GM18499 (cell line): Measurements from ENCODE around the gene RACGAP1.
"Not testable (repeated sequence)": the region's sequence is repeated elsewhere in the genome, so short reads cannot be mapped to it uniquely, and the experiment has no call there.

Experiments
- ATAC-seq: cut with Tn5 transposase; IDR thresholded peaks from one replicate; pipeline ENCODE4 v1.9.1; 2021; ENCODE audit warnings: moderate number of reproducible peaks; ENCODE audit not compliant: insufficient read depth, unreplicated experiment

RACGAP1 gene

GRCh38 chr12:50038336-50038735, 13.0 kb upstream of the RACGAP1 start:
- no peak for ATAC-seq

- no peak for ATAC-seq
Observed at GRCh38 chr12:50032854-50033581, 7.7 kb upstream of the RACGAP1 start.

- ATAC-seq = no peak
Observed at GRCh38 chr12:50032515-50032853, 7.2 kb upstream of the RACGAP1 start.

- not testable (repeated sequence) for ATAC-seq
Observed at GRCh38 chr12:50030449-50030848, 5.2 kb upstream of the RACGAP1 start.

- ATAC-seq = no peak
Observed at GRCh38 chr12:50026691-50027090, 1.4 kb upstream of the RACGAP1 start.

- no peak for ATAC-seq
Observed at GRCh38 chr12:50024805-50025186, 498 bp downstream of the RACGAP1 start.

GRCh38 chr12:50024227-50024626, 1.1 kb downstream of the RACGAP1 start:
- no peak for ATAC-seq

GRCh38 chr12:50022903-50023302, 2.4 kb downstream of the RACGAP1 start:
- no peak for ATAC-seq

GRCh38 chr12:50021031-50021430, 4.3 kb downstream of the RACGAP1 start:
- ATAC-seq = no peak

- no peak for ATAC-seq
Observed at GRCh38 chr12:50019524-50019923, 5.8 kb downstream of the RACGAP1 start.

GRCh38 chr12:50018968-50019367, 6.3 kb downstream of the RACGAP1 start:
- no peak for ATAC-seq

GRCh38 chr12:50018154-50018553, 7.1 kb downstream of the RACGAP1 start:
- ATAC-seq = no peak

GRCh38 chr12:50017641-50018040, 7.7 kb downstream of the RACGAP1 start:
- no peak for ATAC-seq

- no peak for ATAC-seq
Observed at GRCh38 chr12:50016501-50017475, 8.5 kb downstream of the RACGAP1 start.

GRCh38 chr12:50014342-50014741, 11.0 kb downstream of the RACGAP1 start:
- no peak for ATAC-seq

- no peak for ATAC-seq
Observed at GRCh38 chr12:50013361-50014147, 11.7 kb downstream of the RACGAP1 start.

- ATAC-seq = no peak
Observed at GRCh38 chr12:50006754-50007442, 18.4 kb downstream of the RACGAP1 start.

GRCh38 chr12:50006280-50006679, 19.0 kb downstream of the RACGAP1 start:
- no peak for ATAC-seq

GRCh38 chr12:50005175-50005574, 20.1 kb downstream of the RACGAP1 start:
- ATAC-seq = no peak

- ATAC-seq = no peak
Observed at GRCh38 chr12:50004696-50005095, 20.6 kb downstream of the RACGAP1 start.
